NB4 (cell line): ENCODE data around the gene ADK.

ENCODE experiments used
- CTCF ChIP-seq: IDR thresholded peaks from one replicate; pipeline ENCODE4 v1.5.1; 2012; ENCODE audit warnings: low read depth, low read length
- POLR2A ChIP-seq: IDR thresholded peaks from 2 replicates; pipeline ENCODE4 v1.6.1; 2011; ENCODE audit warnings: mild to moderate bottlenecking; ENCODE audit not compliant: insufficient read length; ENCODE audit errors: extremely low read depth

- TF ChIP-seq POLR2A, result no peak
- no peak for TF ChIP-seq CTCF
Observed at GRCh38 chr10:74371696-74372095, 220.7 kb downstream of the ADK start.
